ENCODE data around the gene EZH1. TPM values are rescaled to one million over a fixed set of nuclear protein-coding genes. Genes with fewer than 3 reads are reported as not detected.

The EZH1 gene
- total RNA-seq, 4 donors from 2014 or later = 33.2 to 105 (median 51.0) TPM

DNA sequence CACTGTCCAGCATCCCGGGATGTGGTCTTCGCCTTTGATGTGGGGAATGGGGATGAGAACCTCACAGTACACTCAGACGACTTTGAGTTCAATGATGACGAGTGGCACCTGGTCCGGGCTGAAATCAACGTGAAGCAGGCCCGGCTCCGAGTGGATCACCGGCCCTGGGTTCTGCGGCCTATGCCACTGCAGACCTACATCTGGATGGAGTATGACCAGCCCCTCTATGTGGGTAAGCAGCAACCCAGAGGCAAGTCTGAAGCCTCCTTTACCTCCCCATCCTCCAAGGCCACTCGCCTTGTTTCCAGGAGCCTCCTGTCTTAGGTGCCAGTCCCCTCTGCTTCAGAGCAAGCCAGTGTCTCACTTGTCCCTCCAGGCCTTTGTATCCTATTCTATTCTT is 52.4 kb downstream of the EZH1 start:
- no peaks in the 10 kb centered on the region for H3K27me3 ChIP-seq
- no peak for DNase-seq (ENCODE audit: low spot score in 2 of 2)
- no peaks in the 10 kb centered on the region for H3K4me1 ChIP-seq
- WGBS = 93% methylated on average over 9 of the region's 11 CpGs
- no peak overlapping the region for H3K27ac ChIP-seq
- H3K9me3 ChIP-seq = no peaks in the 10 kb centered on the region
- no peak for TF ChIP-seq POLR2A (IDR thresholded peaks at IDR 0.05)
- no peak for TF ChIP-seq POLR2AphosphoS5 (IDR thresholded peaks at IDR 0.05)
- TF ChIP-seq, protein P1, sequence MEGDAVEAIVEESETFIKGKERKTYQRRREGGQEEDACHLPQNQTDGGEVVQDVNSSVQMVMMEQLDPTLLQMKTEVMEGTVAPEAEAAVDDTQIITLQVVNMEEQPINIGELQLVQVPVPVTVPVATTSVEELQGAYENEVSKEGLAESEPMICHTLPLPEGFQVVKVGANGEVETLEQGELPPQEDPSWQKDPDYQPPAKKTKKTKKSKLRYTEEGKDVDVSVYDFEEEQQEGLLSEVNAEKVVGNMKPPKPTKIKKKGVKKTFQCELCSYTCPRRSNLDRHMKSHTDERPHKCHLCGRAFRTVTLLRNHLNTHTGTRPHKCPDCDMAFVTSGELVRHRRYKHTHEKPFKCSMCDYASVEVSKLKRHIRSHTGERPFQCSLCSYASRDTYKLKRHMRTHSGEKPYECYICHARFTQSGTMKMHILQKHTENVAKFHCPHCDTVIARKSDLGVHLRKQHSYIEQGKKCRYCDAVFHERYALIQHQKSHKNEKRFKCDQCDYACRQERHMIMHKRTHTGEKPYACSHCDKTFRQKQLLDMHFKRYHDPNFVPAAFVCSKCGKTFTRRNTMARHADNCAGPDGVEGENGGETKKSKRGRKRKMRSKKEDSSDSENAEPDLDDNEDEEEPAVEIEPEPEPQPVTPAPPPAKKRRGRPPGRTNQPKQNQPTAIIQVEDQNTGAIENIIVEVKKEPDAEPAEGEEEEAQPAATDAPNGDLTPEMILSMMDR (IDR thresholded peaks at IDR 0.05) = no peak
- no peak for TF ChIP-seq EP300 (IDR thresholded peaks at IDR 0.05)
- H3K36me3 ChIP-seq = peaks cover 38% of the 10 kb centered on the region
- H3K4me3 ChIP-seq = no peak overlapping the region

GRCh38 chr17:42691021-42691545 is 53.8 kb downstream of the EZH1 start:
- TF ChIP-seq POLR2AphosphoS5 (IDR thresholded peaks at IDR 0.05) (no peak), POLR2A (IDR thresholded peaks at IDR 0.05) (no peak)
- Histone ChIP-seq H3K27me3 (no peaks in the 10 kb centered on the region), H3K27ac (no peak overlapping the region), H3K9me3 (no peaks in the 10 kb centered on the region), H3K4me3 (no peak overlapping the region), H3K36me3 (peaks cover 38% of the 10 kb centered on the region), H3K4me1 (no peaks in the 10 kb centered on the region)
- no peak for DNase-seq (ENCODE audit: low spot score in 2 of 2)
- WGBS = 84% methylated on average over 6 of the region's 12 CpGs

DNA sequence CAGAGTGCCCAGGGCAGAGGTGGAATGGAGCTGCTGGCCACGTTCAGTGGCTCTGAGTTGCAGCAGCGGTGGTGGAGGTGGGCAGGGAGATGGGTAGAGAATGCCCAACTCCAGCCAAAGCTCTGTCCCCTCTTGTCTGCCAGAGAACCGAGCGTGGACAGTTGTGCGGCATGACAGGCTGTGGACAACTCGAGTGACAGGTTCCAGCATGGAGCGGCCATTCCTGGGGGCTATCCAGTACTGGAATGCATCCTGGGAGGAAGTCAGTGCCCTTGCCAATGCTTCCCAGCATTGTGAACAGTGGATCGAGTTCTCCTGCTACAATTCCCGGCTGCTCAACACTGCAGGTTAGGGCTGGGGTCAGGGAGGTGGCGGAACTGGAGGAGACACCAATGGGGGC is 54.2 kb downstream of the EZH1 start:
- peaks cover 34% of the 10 kb centered on the region for H3K36me3 ChIP-seq
- H3K9me3 ChIP-seq = no peaks in the 10 kb centered on the region
- H3K4me3 ChIP-seq = no peak overlapping the region
- 83% methylated on average over 10 of the region's 10 CpGs for WGBS
- no peak overlapping the region for H3K27ac ChIP-seq
- TF ChIP-seq, protein P1 (IDR thresholded peaks at IDR 0.05) = no peak
- TF ChIP-seq POLR2AphosphoS5 (IDR thresholded peaks at IDR 0.05) = no peak
- TF ChIP-seq POLR2A (IDR thresholded peaks at IDR 0.05) = no peak
- TF ChIP-seq EP300 (IDR thresholded peaks at IDR 0.05) = no peak
- H3K27me3 ChIP-seq = no peaks in the 10 kb centered on the region
- no peak for DNase-seq (ENCODE audit: low spot score in 2 of 2)
- H3K4me1 ChIP-seq = no peaks in the 10 kb centered on the region

DNA sequence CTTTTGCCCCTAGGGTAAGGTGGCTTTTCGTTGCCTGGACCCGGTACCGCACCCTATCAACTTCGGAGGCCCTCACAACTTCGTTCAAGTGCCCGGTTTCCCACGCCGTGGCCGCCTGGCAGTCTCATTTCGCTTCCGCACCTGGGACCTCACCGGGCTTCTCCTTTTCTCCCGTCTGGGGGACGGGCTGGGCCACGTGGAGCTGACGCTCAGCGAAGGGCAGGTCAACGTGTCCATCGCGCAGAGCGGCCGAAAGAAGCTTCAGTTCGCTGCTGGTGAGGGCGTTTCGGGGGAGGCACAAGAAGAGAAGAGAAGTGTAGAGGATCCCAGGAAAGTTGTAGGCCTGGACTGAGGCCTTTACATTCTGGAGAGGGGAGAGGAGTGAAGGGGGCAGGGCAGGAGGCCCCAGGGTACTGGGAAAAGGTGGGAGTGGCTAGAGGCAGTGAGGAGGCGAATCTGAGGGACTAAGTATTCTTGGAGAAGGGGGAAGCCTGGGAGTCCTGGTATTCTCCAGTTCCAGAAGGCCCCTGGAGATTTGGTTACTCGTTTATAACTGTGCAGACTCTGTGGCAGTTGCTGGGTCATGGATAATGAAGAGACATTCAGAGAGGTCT is 57.0 kb downstream of the EZH1 start:
- H3K4me3 ChIP-seq = no peak overlapping the region
- peaks cover 16% of the 10 kb centered on the region for H3K4me1 ChIP-seq
- H3K9me3 ChIP-seq = no peaks in the 10 kb centered on the region
- peaks cover 3% of the 10 kb centered on the region for H3K27me3 ChIP-seq
- DNase-seq (ENCODE audit: low spot score in 2 of 2) = no peak
- 84% methylated on average over 27 of the region's 27 CpGs for WGBS
- TF ChIP-seq EP300 (IDR thresholded peaks at IDR 0.05) = no peak
- no peak overlapping the region for H3K27ac ChIP-seq
- peaks cover 19% of the 10 kb centered on the region for H3K36me3 ChIP-seq

GRCh38 chr17:42686520-42687128 is 58.2 kb downstream of the EZH1 start:
- WGBS = 81% methylated on average over 31 of the region's 32 CpGs
- no peak for DNase-seq (ENCODE audit: low spot score in 2 of 2)
- peaks cover 27% of the 10 kb centered on the region for H3K4me1 ChIP-seq
- H3K36me3 ChIP-seq = peaks cover 11% of the 10 kb centered on the region
- TF ChIP-seq EP300 (IDR thresholded peaks at IDR 0.05) (no peak), POLR2AphosphoS5 (IDR thresholded peaks at IDR 0.05) (no peak), POLR2A (IDR thresholded peaks at IDR 0.05) (no peak)
- TF ChIP-seq, protein P1 (IDR thresholded peaks at IDR 0.05) = no peak
- no peak overlapping the region for H3K4me3 ChIP-seq
- H3K27ac ChIP-seq = no peak overlapping the region
- H3K27me3 ChIP-seq = peaks cover 3% of the 10 kb centered on the region
- no peaks in the 10 kb centered on the region for H3K9me3 ChIP-seq

- Histone ChIP-seq H3K27me3 (peaks cover 3% of the 10 kb centered on the region), H3K9me3 (no peaks in the 10 kb centered on the region), H3K36me3 (peaks cover 11% of the 10 kb centered on the region), H3K4me3 (no peak overlapping the region), H3K4me1 (peaks cover 31% of the 10 kb centered on the region), H3K27ac (no peak overlapping the region)
- WGBS = 87% methylated on average over 11 of the region's 14 CpGs
- TF ChIP-seq EP300 (IDR thresholded peaks at IDR 0.05) = no peak
- TF ChIP-seq POLR2A (IDR thresholded peaks at IDR 0.05) = no peak
- TF ChIP-seq POLR2AphosphoS5 (IDR thresholded peaks at IDR 0.05) = no peak
- DNase-seq (ENCODE audit: low spot score in 2 of 2) = no peak
These were observed 59.0 kb downstream of the EZH1 start for GRCh38 chr17:42685831-42686230.

All from suprapubic skin (tissue), 4 donors.